ENCODE data around the gene MRPL52.

MRPL52 gene

GRCh38 chr14:22852599-22852939, 22.9 kb downstream of the MRPL52 start:
- ChIA-PET CTCF (interaction anchor here (0.6 to 9.7 kb wide), 49 partner anchors 10 to 516 kb away, joined by 3 to 115 read pairs (median 5); partner anchors contain the start of genes MMP14, MRPL52, OR6J1 and OXA1L), POLR2A (interaction anchor here (2.5 kb wide), 1 partner anchor 29 kb away, joined by 6 read pairs; no protein-coding TSS in a partner anchor)
- no peaks in the 10 kb centered on the region for H3K9me3 ChIP-seq (ENCODE audit: control insufficient read depth, insufficient read depth, low read depth, low read length)
- H3K4me1 ChIP-seq (ENCODE audit: control insufficient read depth, insufficient read depth, low read length): no peaks in the 10 kb centered on the region
- TF ChIP-seq PRDM10 (tag by site-specific recombination; IDR thresholded peaks at IDR 0.05): no peak
- TF ChIP-seq SCRT1 (tag by site-specific recombination; IDR thresholded peaks at IDR 0.05; ENCODE audit: borderline replicate concordance): no peak
- TF ChIP-seq GLIS1 (tag by site-specific recombination; IDR thresholded peaks at IDR 0.05): no peak
- TF ChIP-seq ZSCAN18 (tag by site-specific recombination; IDR thresholded peaks at IDR 0.05): no peak
- TF ChIP-seq ZNF184 (tag by site-specific recombination; IDR thresholded peaks at IDR 0.05): no peak
- no peak for TF ChIP-seq SALL2 (tag by site-specific recombination; IDR thresholded peaks at IDR 0.05; ENCODE audit: borderline replicate concordance)
- H3K27ac ChIP-seq (ENCODE audit: extremely low read depth, low read depth, low read length): no peak overlapping the region
- H3K4me3 ChIP-seq (ENCODE audit: low read depth, low read length): no peak overlapping the region
- no peaks in the 10 kb centered on the region for H3K36me3 ChIP-seq (ENCODE audit: control insufficient read depth in 2 of 2, insufficient read depth in 1 of 2, low read length in 2 of 2)

DNA sequence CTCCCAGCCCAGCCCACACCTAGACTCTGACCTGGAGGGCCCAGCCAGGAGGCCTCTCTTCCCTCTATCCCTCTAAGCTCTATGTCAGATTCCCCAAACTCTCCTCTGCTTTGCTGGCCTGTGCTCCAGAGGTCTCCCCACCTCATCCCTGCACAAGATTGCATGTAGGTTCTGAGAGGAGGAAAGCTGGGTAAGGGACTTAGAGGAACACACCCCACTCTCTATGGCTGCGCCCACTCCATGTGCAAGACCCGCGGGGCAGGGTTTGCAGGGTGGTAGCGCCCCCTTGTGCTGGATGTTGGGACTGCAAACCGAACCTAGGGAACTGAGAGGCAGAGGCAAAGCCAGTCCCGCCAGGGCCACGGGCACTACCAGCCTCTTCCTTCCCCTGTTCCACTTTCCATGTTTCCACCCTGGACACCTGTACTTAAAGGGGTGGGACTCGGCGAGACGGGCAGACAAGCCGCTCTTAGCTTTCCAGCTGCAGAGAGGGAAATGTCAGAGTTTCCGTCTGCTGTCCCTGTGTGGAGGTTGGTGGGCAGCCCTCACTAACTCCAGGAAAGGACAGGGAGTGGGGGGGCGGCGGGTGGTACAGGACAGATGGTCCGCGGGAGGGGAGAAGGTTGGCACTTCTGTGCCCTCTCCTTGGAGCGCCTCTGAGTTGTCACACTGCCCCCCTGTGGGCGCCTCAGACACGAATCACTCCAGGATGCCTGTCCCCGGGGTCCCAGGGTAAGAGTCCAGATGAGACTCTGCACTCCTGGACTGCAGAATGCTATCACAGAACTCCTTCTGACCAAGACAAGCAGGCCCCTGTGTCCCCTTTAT, 23.5 kb downstream of the MRPL52 start:
- CTCF ChIA-PET: interaction anchor here (0.6 to 9.7 kb wide), 60 partner anchors 10 to 536 kb away, joined by 3 to 115 read pairs (median 4); partner anchors contain the start of genes MMP14, MRPL52, OR6J1 and OXA1L
- Histone ChIP-seq H3K27ac (ENCODE audit: extremely low read depth, low read depth, low read length) (no peak overlapping the region), H3K36me3 (ENCODE audit: control insufficient read depth in 2 of 2, insufficient read depth in 1 of 2, low read length in 2 of 2) (no peaks in the 10 kb centered on the region), H3K4me1 (ENCODE audit: control insufficient read depth, insufficient read depth, low read length) (no peaks in the 10 kb centered on the region), H3K4me3 (ENCODE audit: low read depth, low read length) (peak overlapping the region; percentile 50), H3K9me3 (ENCODE audit: control insufficient read depth, insufficient read depth, low read depth, low read length) (no peaks in the 10 kb centered on the region)
- POLR2A ChIA-PET: interaction anchor here (0.6 to 2.5 kb wide), 2 partner anchors 30 to 65 kb away, joined by 3 to 6 read pairs; no protein-coding TSS in a partner anchor
- no peak for TF ChIP-seq ZNF747 (tag by site-specific recombination; IDR thresholded peaks at IDR 0.05)
- TF ChIP-seq ZNF777 (tag by site-specific recombination; IDR thresholded peaks at IDR 0.05; ENCODE audit: borderline replicate concordance): no peak
- TF ChIP-seq, protein P1, sequence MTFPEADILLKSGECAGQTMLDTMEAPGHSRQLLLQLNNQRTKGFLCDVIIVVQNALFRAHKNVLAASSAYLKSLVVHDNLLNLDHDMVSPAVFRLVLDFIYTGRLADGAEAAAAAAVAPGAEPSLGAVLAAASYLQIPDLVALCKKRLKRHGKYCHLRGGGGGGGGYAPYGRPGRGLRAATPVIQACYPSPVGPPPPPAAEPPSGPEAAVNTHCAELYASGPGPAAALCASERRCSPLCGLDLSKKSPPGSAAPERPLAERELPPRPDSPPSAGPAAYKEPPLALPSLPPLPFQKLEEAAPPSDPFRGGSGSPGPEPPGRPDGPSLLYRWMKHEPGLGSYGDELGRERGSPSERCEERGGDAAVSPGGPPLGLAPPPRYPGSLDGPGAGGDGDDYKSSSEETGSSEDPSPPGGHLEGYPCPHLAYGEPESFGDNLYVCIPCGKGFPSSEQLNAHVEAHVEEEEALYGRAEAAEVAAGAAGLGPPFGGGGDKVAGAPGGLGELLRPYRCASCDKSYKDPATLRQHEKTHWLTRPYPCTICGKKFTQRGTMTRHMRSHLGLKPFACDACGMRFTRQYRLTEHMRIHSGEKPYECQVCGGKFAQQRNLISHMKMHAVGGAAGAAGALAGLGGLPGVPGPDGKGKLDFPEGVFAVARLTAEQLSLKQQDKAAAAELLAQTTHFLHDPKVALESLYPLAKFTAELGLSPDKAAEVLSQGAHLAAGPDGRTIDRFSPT (tag by site-specific recombination; IDR thresholded peaks at IDR 0.05): peak; percentile 89
- TF ChIP-seq ZNF596 (tag by site-specific recombination; IDR thresholded peaks at IDR 0.05): no peak
- TF ChIP-seq ZNF341 (tag by site-specific recombination; IDR thresholded peaks at IDR 0.05; ENCODE audit: low read depth): no peak
- TF ChIP-seq, protein P2, sequence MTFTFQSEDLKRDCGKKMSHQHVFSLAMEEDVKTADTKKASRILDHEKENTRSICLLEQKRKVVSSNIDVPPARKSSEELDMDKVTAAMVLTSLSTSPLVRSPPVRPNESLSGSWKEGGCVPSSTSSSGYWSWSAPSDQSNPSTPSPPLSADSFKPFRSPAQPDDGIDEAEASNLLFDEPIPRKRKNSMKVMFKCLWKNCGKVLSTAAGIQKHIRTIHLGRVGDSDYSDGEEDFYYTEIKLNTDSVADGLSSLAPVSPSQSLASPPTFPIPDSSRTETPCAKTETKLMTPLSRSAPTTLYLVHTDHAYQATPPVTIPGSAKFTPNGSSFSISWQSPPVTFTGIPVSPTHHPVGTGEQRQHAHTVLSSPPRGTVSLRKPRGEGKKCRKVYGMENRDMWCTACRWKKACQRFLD (tag by site-specific recombination; IDR thresholded peaks at IDR 0.05): no peak
- TF ChIP-seq, protein P3, sequence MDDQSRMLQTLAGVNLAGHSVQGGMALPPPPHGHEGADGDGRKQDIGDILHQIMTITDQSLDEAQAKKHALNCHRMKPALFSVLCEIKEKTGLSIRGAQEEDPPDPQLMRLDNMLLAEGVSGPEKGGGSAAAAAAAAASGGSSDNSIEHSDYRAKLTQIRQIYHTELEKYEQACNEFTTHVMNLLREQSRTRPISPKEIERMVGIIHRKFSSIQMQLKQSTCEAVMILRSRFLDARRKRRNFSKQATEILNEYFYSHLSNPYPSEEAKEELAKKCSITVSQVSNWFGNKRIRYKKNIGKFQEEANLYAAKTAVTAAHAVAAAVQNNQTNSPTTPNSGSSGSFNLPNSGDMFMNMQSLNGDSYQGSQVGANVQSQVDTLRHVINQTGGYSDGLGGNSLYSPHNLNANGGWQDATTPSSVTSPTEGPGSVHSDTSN (CRISPR knock-in tag; IDR thresholded peaks at IDR 0.05): no peak
- TF ChIP-seq ZNF624 (tag by site-specific recombination; IDR thresholded peaks at IDR 0.05): no peak
- TF ChIP-seq ZNF621 (tag by site-specific recombination; IDR thresholded peaks at IDR 0.05): no peak
- no peak for TF ChIP-seq GFI1B (tag by site-specific recombination; IDR thresholded peaks at IDR 0.05)
- TF ChIP-seq KLF1 (tag by site-specific recombination; IDR thresholded peaks at IDR 0.05): 0 out of 2 replicates have a peak, but pooled peaks have one; percentile 16
- peak; percentile 60; the same call in 1 of the 2 replicates for TF ChIP-seq KLF17 (tag by site-specific recombination; IDR thresholded peaks at IDR 0.05)
- no peak for TF ChIP-seq ZNF140 (tag by site-specific recombination; IDR thresholded peaks at IDR 0.05)
- TF ChIP-seq PATZ1 (tag by site-specific recombination; IDR thresholded peaks at IDR 0.05): peak; percentile 37; the same call in 1 of the 2 replicates
